Type B pancreatic cell (in vitro differentiated cells): ENCODE data around the gene ITCH. TPM values are rescaled to one million over a fixed set of nuclear protein-coding genes. Genes with fewer than 3 reads are reported as not detected.

Experiments
- DNase-seq: peaks from one replicate; pipeline ENCODE4 v3.0.0; 2021; ENCODE audit warnings: mixed read lengths; ENCODE audit not compliant: unreplicated experiment; ENCODE audit errors: extremely low spot score
- H3K27ac Mint-ChIP-seq: 2 replicates; pipeline ENCODE4 v1.8.0; 2021; ENCODE audit warnings: mild to moderate bottlenecking, mixed read lengths
- H3K27me3 Mint-ChIP-seq: 2 replicates; pipeline ENCODE4 v1.8.0; 2021; ENCODE audit warnings: mixed read lengths
- H3K36me3 Mint-ChIP-seq: 2 replicates; pipeline ENCODE4 v1.8.0; 2021; ENCODE audit warnings: mixed read lengths
- H3K4me1 Mint-ChIP-seq: one replicate; pipeline ENCODE4 v1.8.0; 2021; ENCODE audit warnings: mixed read lengths; ENCODE audit not compliant: unreplicated experiment
- H3K4me3 Mint-ChIP-seq: 2 replicates; pipeline ENCODE4 v1.8.0; 2021; ENCODE audit warnings: mild to moderate bottlenecking, mixed read lengths
- H3K9me3 Mint-ChIP-seq: 2 replicates; pipeline ENCODE4 v1.8.0; 2021; ENCODE audit warnings: mixed read lengths
- total RNA-seq: library from RNA; stranded (reverse); gene quantifications from 2 replicates; pipeline ENCODE4 v1.2.1, GENCODE V29; 2021; ENCODE audit warnings: low replicate concordance
- TF ChIP-seq, protein P1 (sequence below): fragments of 200-600 bp; sonication (generic); conservative IDR thresholded peaks from 2 replicates; pipeline ENCODE4 v1.5.0; 2021; ENCODE audit warnings: antibody characterized with exemption, mild to moderate bottlenecking

Gene ITCH
- total RNA-seq, 1 donor from 2014 or later: 77.2 TPM

DNA sequence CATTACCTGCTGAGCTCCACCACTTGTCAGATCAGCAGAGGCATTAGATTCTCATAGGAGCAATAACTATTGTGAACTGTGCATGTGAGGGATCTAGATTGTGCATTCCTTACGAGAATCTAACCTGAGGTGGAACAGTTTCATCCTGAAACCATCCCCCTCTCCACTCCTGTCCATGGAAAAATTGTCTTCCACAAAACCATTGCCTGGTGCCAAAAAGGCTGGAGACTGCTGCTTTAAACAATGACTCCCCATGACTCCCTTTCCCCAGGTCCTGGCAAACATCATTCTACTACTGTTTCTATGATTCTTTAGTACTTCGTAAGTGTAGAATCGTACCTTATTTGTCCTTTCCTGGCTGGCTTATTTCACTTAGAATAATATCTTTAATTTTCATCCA, 143.4 kb downstream of the ITCH start:
- TF ChIP-seq, protein P1, sequence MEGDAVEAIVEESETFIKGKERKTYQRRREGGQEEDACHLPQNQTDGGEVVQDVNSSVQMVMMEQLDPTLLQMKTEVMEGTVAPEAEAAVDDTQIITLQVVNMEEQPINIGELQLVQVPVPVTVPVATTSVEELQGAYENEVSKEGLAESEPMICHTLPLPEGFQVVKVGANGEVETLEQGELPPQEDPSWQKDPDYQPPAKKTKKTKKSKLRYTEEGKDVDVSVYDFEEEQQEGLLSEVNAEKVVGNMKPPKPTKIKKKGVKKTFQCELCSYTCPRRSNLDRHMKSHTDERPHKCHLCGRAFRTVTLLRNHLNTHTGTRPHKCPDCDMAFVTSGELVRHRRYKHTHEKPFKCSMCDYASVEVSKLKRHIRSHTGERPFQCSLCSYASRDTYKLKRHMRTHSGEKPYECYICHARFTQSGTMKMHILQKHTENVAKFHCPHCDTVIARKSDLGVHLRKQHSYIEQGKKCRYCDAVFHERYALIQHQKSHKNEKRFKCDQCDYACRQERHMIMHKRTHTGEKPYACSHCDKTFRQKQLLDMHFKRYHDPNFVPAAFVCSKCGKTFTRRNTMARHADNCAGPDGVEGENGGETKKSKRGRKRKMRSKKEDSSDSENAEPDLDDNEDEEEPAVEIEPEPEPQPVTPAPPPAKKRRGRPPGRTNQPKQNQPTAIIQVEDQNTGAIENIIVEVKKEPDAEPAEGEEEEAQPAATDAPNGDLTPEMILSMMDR: no peak
- H3K36me3 Mint-ChIP-seq: peaks cover 23% of the 10 kb centered on the region
- H3K4me1 Mint-ChIP-seq: no peaks in the 10 kb centered on the region
- H3K27me3 Mint-ChIP-seq: no peaks in the 10 kb centered on the region
- no peak for DNase-seq
- H3K9me3 Mint-ChIP-seq: no peaks in the 10 kb centered on the region
- H3K27ac Mint-ChIP-seq: peak overlapping the region; percentile 42
- no peak overlapping the region for H3K4me3 Mint-ChIP-seq

DNA sequence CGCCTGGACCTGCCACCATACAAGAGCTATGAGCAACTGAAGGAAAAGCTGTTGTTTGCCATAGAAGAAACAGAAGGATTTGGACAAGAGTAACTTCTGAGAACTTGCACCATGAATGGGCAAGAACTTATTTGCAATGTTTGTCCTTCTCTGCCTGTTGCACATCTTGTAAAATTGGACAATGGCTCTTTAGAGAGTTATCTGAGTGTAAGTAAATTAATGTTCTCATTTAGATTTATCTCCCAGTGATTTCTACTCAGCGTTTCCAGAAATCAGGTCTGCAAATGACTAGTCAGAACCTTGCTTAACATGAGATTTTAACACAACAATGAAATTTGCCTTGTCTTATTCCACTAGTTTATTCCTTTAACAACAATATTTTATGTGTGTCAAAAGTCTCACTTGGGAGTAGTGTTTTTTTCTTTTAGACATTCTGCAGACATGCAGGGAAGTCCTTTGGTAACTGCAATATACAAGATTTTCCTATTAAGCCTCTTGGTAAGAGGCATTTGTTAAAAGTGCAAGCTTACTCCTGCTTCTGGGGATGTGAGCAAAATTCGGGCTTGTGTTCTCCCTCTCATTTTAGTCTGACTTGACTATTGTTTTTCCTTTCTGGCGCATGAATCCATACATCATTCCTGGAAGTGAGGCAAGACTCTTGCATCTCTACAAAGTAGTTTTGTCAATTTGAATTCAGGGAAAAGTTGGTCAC, 144.8 kb downstream of the ITCH start:
- TF ChIP-seq, protein P1: no peak
- Mint-ChIP-seq H3K4me3 (no peak overlapping the region), H3K36me3 (peaks cover 18% of the 10 kb centered on the region), H3K9me3 (no peaks in the 10 kb centered on the region), H3K27ac (no peak overlapping the region), H3K27me3 (no peaks in the 10 kb centered on the region), H3K4me1 (peaks cover 6% of the 10 kb centered on the region)
- DNase-seq: no peak

DNA sequence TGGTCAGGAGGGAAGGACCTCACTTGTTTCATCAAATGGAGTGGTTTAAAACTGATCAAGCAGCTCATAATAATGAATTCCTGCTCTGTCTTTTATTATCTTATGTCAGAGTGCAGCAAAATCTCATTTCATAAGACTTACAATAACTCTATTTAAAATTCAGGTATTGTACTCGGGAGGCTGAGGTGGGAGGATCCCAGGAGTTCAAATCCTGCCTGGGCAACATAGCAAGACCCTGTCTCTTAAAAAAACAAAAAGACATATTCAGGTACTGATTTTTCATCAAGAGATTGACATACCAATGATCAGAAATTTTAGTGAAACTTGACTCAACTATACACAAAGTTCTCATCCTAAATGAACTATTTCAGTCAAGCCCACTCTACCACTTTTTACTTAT, 147.5 kb downstream of the ITCH start:
- Mint-ChIP-seq H3K27ac (no peak overlapping the region), H3K4me1 (peaks cover 26% of the 10 kb centered on the region), H3K9me3 (no peaks in the 10 kb centered on the region), H3K36me3 (peaks cover 12% of the 10 kb centered on the region), H3K4me3 (no peak overlapping the region), H3K27me3 (no peaks in the 10 kb centered on the region)
- TF ChIP-seq, protein P1: no peak
- no peak for DNase-seq

DNA sequence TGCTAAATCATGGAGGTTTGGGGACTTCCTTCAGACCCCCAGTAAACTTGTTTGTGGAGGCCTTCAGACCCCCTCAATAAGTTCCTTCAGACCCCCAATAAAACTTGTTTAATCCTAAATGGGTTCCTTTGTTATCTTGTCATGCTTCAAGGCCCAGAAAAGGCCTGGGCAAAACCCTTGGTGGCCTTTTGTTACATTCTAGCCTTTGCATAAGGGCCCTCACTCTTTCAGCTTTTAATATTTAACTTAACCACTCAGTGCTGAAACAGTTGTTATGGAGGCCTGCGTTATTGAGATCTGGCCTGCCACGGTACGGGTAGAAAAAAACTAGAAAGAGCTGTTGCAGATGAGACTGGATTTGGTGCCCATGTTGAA, 148.8 kb downstream of the ITCH start:
- H3K9me3 Mint-ChIP-seq: no peaks in the 10 kb centered on the region

DNA sequence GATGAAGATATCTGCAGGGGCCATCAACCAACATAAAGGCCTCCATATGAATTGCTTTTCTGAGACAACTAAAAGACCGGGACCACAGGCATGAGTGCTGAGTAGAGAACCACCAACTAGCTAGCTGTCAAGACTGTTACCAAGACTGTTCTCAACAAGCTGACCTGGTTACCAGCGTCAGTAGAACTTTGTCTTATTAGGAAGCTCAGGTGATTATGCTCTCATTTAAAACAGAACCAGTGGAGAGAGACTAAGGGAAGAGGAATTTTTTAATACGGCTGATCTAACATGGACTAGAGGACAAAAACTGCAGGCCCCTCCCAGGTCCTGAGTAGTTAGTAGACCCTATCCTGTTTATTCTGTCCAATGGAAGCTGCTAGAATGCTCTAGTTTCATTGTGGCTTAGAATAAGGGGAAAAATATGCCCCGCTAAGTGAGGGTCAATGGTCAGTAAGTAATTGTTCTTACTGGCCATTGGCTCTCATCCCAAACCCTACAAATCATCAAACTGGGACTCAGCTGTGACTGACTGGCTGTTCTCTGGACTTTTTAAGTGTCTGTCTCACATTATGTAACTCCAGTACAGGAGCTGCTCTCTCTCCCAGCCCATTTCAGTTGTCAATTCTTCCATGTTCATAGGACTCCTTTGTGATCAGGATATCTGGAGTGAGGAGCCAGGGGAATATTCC, 149.3 kb downstream of the ITCH start:
- Mint-ChIP-seq H3K27ac (peak overlapping the region; percentile 89), H3K36me3 (peaks cover 11% of the 10 kb centered on the region), H3K4me1 (peaks cover 30% of the 10 kb centered on the region), H3K4me3 (peak overlapping the region; percentile 80), H3K27me3 (no peaks in the 10 kb centered on the region), H3K9me3 (no peaks in the 10 kb centered on the region)
- DNase-seq: no peak
- TF ChIP-seq, protein P1: no peak

More for the DNA sequence above, 148.8 kb downstream of the ITCH start:
- peaks cover 30% of the 10 kb centered on the region for H3K4me1 Mint-ChIP-seq
- peaks cover 12% of the 10 kb centered on the region for H3K36me3 Mint-ChIP-seq
- DNase-seq: no peak
- H3K27me3 Mint-ChIP-seq: no peaks in the 10 kb centered on the region
- peak overlapping the region; percentile 74 for H3K4me3 Mint-ChIP-seq
- TF ChIP-seq, protein P1: no peak
- H3K27ac Mint-ChIP-seq: peak overlapping the region; percentile 89
